ENCODE data around the gene NHEJ1. TPM values are rescaled to one million over a fixed set of nuclear protein-coding genes. Genes with fewer than 3 reads are reported as not detected.

Gene NHEJ1
- total and polyA plus RNA-seq, 9 of the 15 experiments (the other 6 are each of a cell fraction or from before 2014, with no cell fraction given) = 9.0 to 23.7 (median 13.9) TPM

- TF ChIP-seq AFF4 (CRISPR knock-in tag; IDR thresholded peaks at IDR 0.05) (no peak), FOSL1 (tag; conservative IDR thresholded peaks at IDR 0.05) (peak; percentile 87), RNF2 (IDR thresholded peaks at IDR 0.05) (0 out of 2 replicates have a peak, but pooled peaks have one; percentile 26), CCNT2 (IDR thresholded peaks at IDR 0.05; ENCODE audit: borderline replicate concordance, extremely low read depth, insufficient read length, low read depth, low read length) (peak; percentile 90), NFE2L1 (tag; IDR thresholded peaks at IDR 0.05; ENCODE audit: borderline replicate concordance, low read depth) (no peak), ZNF696 (CRISPR knock-in tag; conservative IDR thresholded peaks at IDR 0.05) (no peak), RBFOX2 (IDR thresholded peaks at IDR 0.05; ENCODE audit: low read depth, low read length) (peak; percentile 89), ATF7 (IDR thresholded peaks at IDR 0.05) (peak; percentile 79), CTCFL (IDR thresholded peaks at IDR 0.05; ENCODE audit: borderline replicate concordance, insufficient read depth, low read depth, low read length, poor library complexity, severe bottlenecking) (peak; percentile 78), JUND (IDR thresholded peaks at IDR 0.05; ENCODE audit: borderline replicate concordance, low read depth, low read length) (peak; percentile 75; the same call in 1 of the 2 replicates), JUND (tag; IDR thresholded peaks at IDR 0.05; ENCODE audit: borderline replicate concordance, low read depth, low read length) (peak; percentile 79; the same call in 2 of the 3 replicates), NELFE (IDR thresholded peaks at IDR 0.05; ENCODE audit: insufficient read depth, insufficient read length) (no peak), HDAC1 (IDR thresholded peaks at IDR 0.05) (peak in 1 of 2 experiments; percentile 51; a peak in 1 of 4 replicates), U2AF2 (optimal IDR thresholded peaks at IDR 0.05; ENCODE audit: low read depth, low read length) (no peak), KLF13 (tag; IDR thresholded peaks at IDR 0.05; ENCODE audit: borderline replicate concordance, low read depth) (no peak), ZNF431 (CRISPR knock-in tag; IDR thresholded peaks at IDR 0.05) (no peak), HMGN3 (IDR thresholded peaks at IDR 0.05; ENCODE audit: borderline replicate concordance, extremely low read depth, insufficient read length, low read depth, low read length) (peak; percentile 58), NR3C1 (CRISPR knock-in tag; IDR thresholded peaks at IDR 0.05) (no peak), PRMT5 (CRISPR knock-in tag; IDR thresholded peaks at IDR 0.05) (no peak), ARNT (IDR thresholded peaks at IDR 0.05) (no peak), GTF2A2 (tag; IDR thresholded peaks at IDR 0.05) (no peak), ZNF444 (CRISPR knock-in tag; IDR thresholded peaks at IDR 0.05) (no peak), SMARCC2 (IDR thresholded peaks at IDR 0.05; ENCODE audit: low read depth) (no peak)
These were observed 17.1 kb upstream of the NHEJ1 start, which contains the start of gene RETREG2 (continued) for GRCh38 chr2:219177552-219178376.

Data from K562 (cell line).